KOPT-K1 (cell line): Measurements from ENCODE around the gene SLC39A5.
"Not testable (repeated sequence)": the region's sequence is repeated elsewhere in the genome, so short reads cannot be mapped to it uniquely, and the experiment has no call there.

ENCODE experiments used
- H3K27ac ChIP-seq: fragments of 200-600 bp; sonication (generic); 2 replicates; pipeline ENCODE4 v1.5.1; 2016; ENCODE audit warnings: antibody characterized with exemption, mild to moderate bottlenecking, low read depth, low read length; ENCODE audit not compliant: poor library complexity, severe bottlenecking
- H3K36me3 ChIP-seq: fragments of 200-600 bp; sonication (generic); 2 replicates; pipeline ENCODE4 v1.5.1; 2017; ENCODE audit warnings: antibody characterized with exemption, mild to moderate bottlenecking, low read length, moderate library complexity; ENCODE audit not compliant: insufficient read depth
- H3K9me3 ChIP-seq: fragments of 200-600 bp; sonication (generic); 2 replicates; pipeline ENCODE4 v1.5.1; 2017; ENCODE audit warnings: antibody characterized with exemption, low read length, mild to moderate bottlenecking; ENCODE audit not compliant: insufficient read depth, poor library complexity, severe bottlenecking

Gene SLC39A5

DNA sequence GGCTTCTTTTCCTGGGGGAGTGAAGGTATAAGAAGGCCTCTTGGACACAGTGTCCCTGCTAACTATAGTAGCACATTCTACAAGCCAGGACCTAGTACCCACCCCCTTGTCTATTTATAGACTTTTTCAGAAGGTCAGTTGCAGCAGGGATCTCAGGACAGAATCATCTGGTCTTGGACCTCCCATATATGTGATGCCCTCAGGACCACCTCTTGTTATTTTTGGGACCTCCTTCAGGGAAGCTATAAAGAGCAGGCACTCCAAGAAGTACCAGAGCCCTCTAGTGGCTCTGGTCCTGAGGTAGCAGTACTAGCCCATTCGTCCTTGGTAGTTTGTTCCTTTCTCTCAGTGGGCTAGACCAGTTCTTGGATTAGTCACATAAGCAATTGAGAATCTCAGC is 41.2 kb downstream of the SLC39A5 start:
- Histone ChIP-seq H3K9me3 (no peaks in the 10 kb centered on the region), H3K36me3 (peaks cover 74% of the 10 kb centered on the region), H3K27ac (no peak overlapping the region)

GRCh38 chr12:56272468-56272867 is 42.6 kb downstream of the SLC39A5 start:
- H3K36me3 ChIP-seq: peaks cover 87% of the 10 kb centered on the region
- H3K27ac ChIP-seq, H3K9me3 ChIP-seq: not testable (repeated sequence)

DNA sequence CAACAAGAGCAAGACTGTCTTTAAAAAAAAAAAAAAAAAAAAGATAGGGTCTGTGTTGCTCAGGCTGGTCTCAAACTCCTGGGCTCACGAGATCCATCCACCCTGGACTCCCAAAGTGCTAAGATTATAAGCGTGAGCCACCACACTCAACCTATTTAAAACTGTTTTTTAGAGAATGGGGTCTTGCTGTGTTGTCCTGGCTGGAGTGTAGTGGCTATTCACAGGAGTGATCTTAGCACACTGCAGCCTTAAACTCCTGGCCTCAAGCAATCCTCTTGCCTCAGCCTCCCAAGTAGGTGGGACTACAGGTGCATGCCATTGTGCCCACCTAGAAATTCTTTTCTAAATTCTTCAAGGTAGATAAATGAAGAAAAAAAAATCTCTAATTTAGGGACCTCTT is 44.4 kb downstream of the SLC39A5 start:
- H3K36me3 ChIP-seq: peaks cover 98% of the 10 kb centered on the region
- H3K9me3 ChIP-seq: no peaks in the 10 kb centered on the region
- H3K27ac ChIP-seq: no peak overlapping the region

GRCh38 chr12:56278905-56279304 is 49.1 kb downstream of the SLC39A5 start:
- H3K27ac ChIP-seq: no peak overlapping the region
- no peaks in the 10 kb centered on the region for H3K9me3 ChIP-seq
- H3K36me3 ChIP-seq: peaks cover 98% of the 10 kb centered on the region

- no peaks in the 10 kb centered on the region for H3K9me3 ChIP-seq
- no peak overlapping the region for H3K27ac ChIP-seq
- H3K36me3 ChIP-seq: peaks cover 98% of the 10 kb centered on the region
These were observed 51.0 kb downstream of the SLC39A5 start for GRCh38 chr12:56280849-56281248.

DNA sequence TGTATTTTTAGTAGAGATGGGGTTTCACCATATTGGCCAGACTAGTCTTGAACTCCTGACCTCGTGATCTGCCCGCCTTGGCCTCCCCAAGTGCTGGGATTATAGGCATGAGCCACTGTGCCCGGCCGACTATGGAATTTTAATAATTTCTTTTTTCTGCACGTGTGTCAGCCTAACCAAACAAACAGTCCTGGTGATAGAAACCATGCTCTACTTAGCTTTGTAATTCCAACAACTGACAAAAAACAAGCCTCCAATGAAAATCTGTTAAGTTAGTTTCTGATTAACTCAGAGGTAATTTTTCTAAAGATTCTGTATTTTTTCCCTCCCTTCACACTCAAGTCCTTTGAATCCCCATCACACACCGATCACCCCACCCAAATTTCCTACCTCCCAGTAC is 52.2 kb downstream of the SLC39A5 start:
- H3K9me3 ChIP-seq: no peaks in the 10 kb centered on the region
- no peak overlapping the region for H3K27ac ChIP-seq
- peaks cover 98% of the 10 kb centered on the region for H3K36me3 ChIP-seq

- Histone ChIP-seq H3K36me3 (peaks cover 99% of the 10 kb centered on the region), H3K27ac (no peak overlapping the region)
These were observed 52.7 kb downstream of the SLC39A5 start for GRCh38 chr12:56282579-56282978.

GRCh38 chr12:56284263-56284662 is 54.4 kb downstream of the SLC39A5 start:
- H3K27ac ChIP-seq, H3K9me3 ChIP-seq: not testable (repeated sequence)
- H3K36me3 ChIP-seq: peaks cover 98% of the 10 kb centered on the region

More at GRCh38 chr12:56282579-56282978, 52.7 kb downstream of the SLC39A5 start:
- H3K9me3 ChIP-seq: no peaks in the 10 kb centered on the region

GRCh38 chr12:56286044-56286830 is 56.4 kb downstream of the SLC39A5 start:
- Histone ChIP-seq H3K27ac (no peak overlapping the region), H3K9me3 (no peaks in the 10 kb centered on the region), H3K36me3 (peaks cover 97% of the 10 kb centered on the region)
